CD4-positive, alpha-beta T cell (primary cell): ENCODE measurements around the gene HOXC9. TPM values are rescaled to one million over a fixed set of nuclear protein-coding genes. Genes with fewer than 3 reads are reported as not detected.
A peak's percentile ranks its signal among the peaks of the same experiment; 100 is the strongest.

Source experiments
- ATAC-seq: fragments of 200-7000 bp; cut with Tn5 transposase; one replicate; pipeline ENCODE4 v1.10.0; 2022; ENCODE audit warnings: mild to moderate bottlenecking; ENCODE audit not compliant: poor library complexity
- CTCF ChIA-PET: fragments of 350-600 bp; sonication (Branson Sonifier 250); formaldehyde crosslinking; loops from one replicate; lab custom pipeline; 2021; ENCODE audit warnings: antibody characterized with exemption, inconsistent platforms; lab: Charles Lee
- POLR2A ChIA-PET: fragments of 350-600 bp; sonication (Branson Sonifier 250); formaldehyde crosslinking; loops from one replicate; lab custom pipeline; 2021; ENCODE audit warnings: antibody characterized with exemption, inconsistent platforms; lab: Charles Lee
- DNase-seq, 14 experiments: peaks; one replicate each; pipeline ENCODE4 v3.0.0-alpha.2; 2013 to 2020; ENCODE audit warnings: mixed read lengths in 2 of 14
- H3K27ac ChIP-seq, 2 donors: one replicate each; pipeline versions ENCODE4 v1.5.1 to v1.7.0; 2013; ENCODE audit warnings: low read length in 2 of 2, low read depth in 1 of 2, mild to moderate bottlenecking in 1 of 2
- H3K27me3 ChIP-seq, 2 experiments: 1 replicate in 1 of 2; 2 replicates in 1 of 2; pipeline versions ENCODE4 v1.6.1 to v1.7.0; 2013; ENCODE audit warnings: low read length in 2 of 2, control low read depth in 1 of 2, mild to moderate bottlenecking in 1 of 2, moderate library complexity in 1 of 2; ENCODE audit not compliant: insufficient read depth in 2 of 2, control insufficient read depth in 1 of 2
- H3K36me3 ChIP-seq: one replicate; pipeline ENCODE4 v1.6.1; 2013; ENCODE audit warnings: low read length, control low read depth; ENCODE audit not compliant: insufficient read depth
- H3K4me1 ChIP-seq: one replicate; pipeline ENCODE4 v1.6.1; 2013; ENCODE audit warnings: low read length, control low read depth; ENCODE audit not compliant: insufficient read depth
- H3K4me3 ChIP-seq: one replicate; pipeline ENCODE4 v1.5.1; 2013; ENCODE audit warnings: mild to moderate bottlenecking, low read length, moderate library complexity
- H3K9me3 ChIP-seq, 2 experiments: 1 replicate in 1 of 2; 2 replicates in 1 of 2; pipeline versions ENCODE4 v1.6.1 to v1.7.0; 2013; ENCODE audit warnings: low read length in 2 of 2, mild to moderate bottlenecking in 2 of 2, control low read depth in 1 of 2, moderate library complexity in 1 of 2; ENCODE audit not compliant: control insufficient read depth in 1 of 2, insufficient read depth in 1 of 2
- H3K27ac Mint-ChIP-seq: one replicate; pipeline ENCODE4 v1.8.0; 2020; ENCODE audit warnings: mixed read lengths
- H3K27me3 Mint-ChIP-seq: one replicate; pipeline ENCODE4 v1.8.0; 2021; ENCODE audit warnings: mixed read lengths
- H3K36me3 Mint-ChIP-seq: one replicate; pipeline ENCODE4 v1.8.0; 2021; ENCODE audit warnings: low read depth, mixed read lengths
- H3K4me1 Mint-ChIP-seq: one replicate; pipeline ENCODE4 v1.8.0; 2021; ENCODE audit warnings: low read depth, mixed read lengths
- H3K4me3 Mint-ChIP-seq: one replicate; pipeline ENCODE4 v1.8.0; 2020; ENCODE audit warnings: mild to moderate bottlenecking, mixed read lengths
- H3K9me3 Mint-ChIP-seq: one replicate; pipeline ENCODE4 v1.8.0; 2020; ENCODE audit warnings: mixed read lengths
- intact Hi-C, 2 experiments: fragments of 100-400 bp; cut with DNase I in 1 of 2; cut with micrococcal nuclease in 1 of 2; formaldehyde crosslinking; loops; one replicate each; pipeline versions ENCODE4 v1.15.1 to v1.9.0; 2023 to 2025; cut with DNase I, micrococcal nuclease
- total RNA-seq, 174 experiments: library from RNA in 2 of 174; stranded (reverse) in 2 of 174; gene quantifications; one replicate each; pipeline ENCODE4 v1.2.3 and lab custom pipeline; 2021 to 2026
- TF ChIP-seq, protein P1 (sequence below): fragments of 200-600 bp; IDR thresholded peaks from one replicate; pipeline ENCODE4 v1.8.0; 2022; ENCODE audit warnings: antibody characterized with exemption, mild to moderate bottlenecking

The HOXC9 gene
- total RNA-seq, 2 experiments from 2014 or later = not detected

DNA sequence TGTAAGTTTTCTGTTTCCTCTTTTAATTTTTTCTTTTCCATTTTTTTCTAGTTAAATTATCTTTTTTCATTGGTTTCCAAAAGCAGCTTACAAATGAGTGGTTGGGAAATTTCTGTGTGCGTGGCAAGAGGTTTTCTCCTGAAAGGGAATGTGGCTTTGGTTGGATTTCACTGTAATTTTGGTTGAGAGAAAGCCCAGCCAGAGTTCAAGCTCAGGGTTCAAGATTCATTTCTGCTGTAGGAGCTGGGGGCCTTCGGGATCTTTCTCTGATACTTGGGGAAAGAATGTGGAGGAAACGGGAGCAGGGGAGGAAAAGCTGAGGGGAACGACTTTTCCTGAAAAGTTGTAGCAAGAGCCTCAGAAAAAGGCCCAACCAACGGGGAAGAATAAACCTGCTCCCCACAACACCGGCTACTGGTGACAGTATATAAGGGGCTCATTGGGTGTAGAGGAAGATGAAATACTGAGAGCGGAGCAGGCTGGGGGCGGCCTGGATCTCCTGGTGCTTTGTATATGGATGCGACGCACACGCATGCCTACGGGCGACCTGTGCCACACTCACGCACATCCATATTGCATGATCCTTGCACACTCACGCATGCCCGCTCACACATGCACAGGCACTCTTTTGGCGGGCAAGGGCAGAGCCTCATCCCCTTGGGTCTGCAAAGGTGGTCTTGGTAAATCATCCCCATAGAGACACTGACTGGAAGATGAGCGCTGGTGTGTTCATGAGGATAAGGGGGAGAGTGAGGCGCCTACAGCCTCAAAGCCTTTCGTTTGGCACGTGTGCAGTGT lies 13.1 kb upstream of the HOXC9 start:
- ATAC-seq (no peak), DNase-seq (no peak)
- intact Hi-C loops = loop anchor here (5.0 kb wide), 2 partner anchors 35 to 195 kb away; partner anchors contain the start of gene HOXC12 (in 1 of the 2)
- no peaks in the 10 kb centered on the region for H3K36me3 Mint-ChIP-seq
- H3K27ac ChIP-seq = no peak overlapping the region
- peaks cover 47% of the 10 kb centered on the region for H3K4me1 ChIP-seq
- POLR2A ChIA-PET = interaction anchor here (0.9 kb wide), 1 partner anchor 9 kb away, joined by 3 read pairs; no protein-coding TSS in a partner anchor
- no peaks in the 10 kb centered on the region for H3K9me3 Mint-ChIP-seq
- peaks cover 32% of the 10 kb centered on the region for H3K4me1 Mint-ChIP-seq
- H3K4me3 Mint-ChIP-seq = no peak overlapping the region
- TF ChIP-seq, protein P1, sequence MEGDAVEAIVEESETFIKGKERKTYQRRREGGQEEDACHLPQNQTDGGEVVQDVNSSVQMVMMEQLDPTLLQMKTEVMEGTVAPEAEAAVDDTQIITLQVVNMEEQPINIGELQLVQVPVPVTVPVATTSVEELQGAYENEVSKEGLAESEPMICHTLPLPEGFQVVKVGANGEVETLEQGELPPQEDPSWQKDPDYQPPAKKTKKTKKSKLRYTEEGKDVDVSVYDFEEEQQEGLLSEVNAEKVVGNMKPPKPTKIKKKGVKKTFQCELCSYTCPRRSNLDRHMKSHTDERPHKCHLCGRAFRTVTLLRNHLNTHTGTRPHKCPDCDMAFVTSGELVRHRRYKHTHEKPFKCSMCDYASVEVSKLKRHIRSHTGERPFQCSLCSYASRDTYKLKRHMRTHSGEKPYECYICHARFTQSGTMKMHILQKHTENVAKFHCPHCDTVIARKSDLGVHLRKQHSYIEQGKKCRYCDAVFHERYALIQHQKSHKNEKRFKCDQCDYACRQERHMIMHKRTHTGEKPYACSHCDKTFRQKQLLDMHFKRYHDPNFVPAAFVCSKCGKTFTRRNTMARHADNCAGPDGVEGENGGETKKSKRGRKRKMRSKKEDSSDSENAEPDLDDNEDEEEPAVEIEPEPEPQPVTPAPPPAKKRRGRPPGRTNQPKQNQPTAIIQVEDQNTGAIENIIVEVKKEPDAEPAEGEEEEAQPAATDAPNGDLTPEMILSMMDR = no peak
- peaks cover 94 to 98% of the 10 kb centered on the region in 2 experiments for H3K27me3 ChIP-seq
- H3K9me3 ChIP-seq = peaks cover 11 to 53% of the 10 kb centered on the region in 2 experiments
- peaks cover 95% of the 10 kb centered on the region for H3K27me3 Mint-ChIP-seq
- no peak overlapping the region for H3K27ac Mint-ChIP-seq
- H3K4me3 ChIP-seq = no peak overlapping the region
- H3K36me3 ChIP-seq = no peaks in the 10 kb centered on the region
- CTCF ChIA-PET = interaction anchor here (0.9 to 2.9 kb wide), 3 partner anchors 19 to 221 kb away, joined by 3 to 11 read pairs (median 5); no protein-coding TSS in a partner anchor

DNA sequence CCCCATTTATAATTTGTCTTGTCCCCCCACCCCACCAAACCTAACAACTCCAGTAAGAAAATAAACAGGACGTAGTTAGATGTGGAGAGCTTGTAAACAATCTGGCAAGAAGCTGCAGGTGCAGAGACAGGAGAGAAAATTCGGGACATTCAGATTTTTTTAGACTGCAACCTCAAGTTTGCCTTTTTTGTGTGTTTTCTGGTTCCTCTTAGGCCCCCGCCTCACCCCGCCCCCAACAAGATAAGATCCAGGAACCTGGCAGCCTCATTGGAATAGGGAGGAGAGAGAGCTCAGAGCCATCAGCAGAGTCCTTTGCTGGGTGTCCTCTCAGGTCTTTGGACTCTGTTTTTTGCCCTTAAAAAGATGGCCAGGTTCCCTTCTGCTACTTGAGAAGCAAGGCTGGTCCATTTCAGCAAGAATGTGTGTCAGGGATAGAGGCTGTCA lies 12.2 kb upstream of the HOXC9 start:
- Histone ChIP-seq H3K4me1 (peaks cover 47% of the 10 kb centered on the region), H3K36me3 (no peaks in the 10 kb centered on the region), H3K27ac (no peak overlapping the region), H3K4me3 (no peak overlapping the region), H3K9me3 (peaks cover 11 to 50% of the 10 kb centered on the region in 2 experiments), H3K27me3 (peaks cover 94 to 98% of the 10 kb centered on the region in 2 experiments)
- Mint-ChIP-seq H3K27me3 (peaks cover 95% of the 10 kb centered on the region), H3K4me3 (no peak overlapping the region), H3K4me1 (peaks cover 32% of the 10 kb centered on the region), H3K9me3 (no peaks in the 10 kb centered on the region), H3K27ac (no peak overlapping the region), H3K36me3 (no peaks in the 10 kb centered on the region)
- ChIA-PET POLR2A (interaction anchor here (1.2 kb wide), 1 partner anchor 9 kb away, joined by 3 read pairs; no protein-coding TSS in a partner anchor), CTCF (interaction anchor here (1.4 to 1.6 kb wide), 2 partner anchors 18 to 229 kb away, joined by 4 to 5 read pairs; no protein-coding TSS in a partner anchor)
- TF ChIP-seq, protein P1 = no peak
- no peak for DNase-seq
- no peak for ATAC-seq
- intact Hi-C loops = loop anchor here (2.0 to 5.0 kb wide), 3 partner anchors 36 to 197 kb away; partner anchors contain the start of gene HOXC12 (in 1 of the 2)

DNA sequence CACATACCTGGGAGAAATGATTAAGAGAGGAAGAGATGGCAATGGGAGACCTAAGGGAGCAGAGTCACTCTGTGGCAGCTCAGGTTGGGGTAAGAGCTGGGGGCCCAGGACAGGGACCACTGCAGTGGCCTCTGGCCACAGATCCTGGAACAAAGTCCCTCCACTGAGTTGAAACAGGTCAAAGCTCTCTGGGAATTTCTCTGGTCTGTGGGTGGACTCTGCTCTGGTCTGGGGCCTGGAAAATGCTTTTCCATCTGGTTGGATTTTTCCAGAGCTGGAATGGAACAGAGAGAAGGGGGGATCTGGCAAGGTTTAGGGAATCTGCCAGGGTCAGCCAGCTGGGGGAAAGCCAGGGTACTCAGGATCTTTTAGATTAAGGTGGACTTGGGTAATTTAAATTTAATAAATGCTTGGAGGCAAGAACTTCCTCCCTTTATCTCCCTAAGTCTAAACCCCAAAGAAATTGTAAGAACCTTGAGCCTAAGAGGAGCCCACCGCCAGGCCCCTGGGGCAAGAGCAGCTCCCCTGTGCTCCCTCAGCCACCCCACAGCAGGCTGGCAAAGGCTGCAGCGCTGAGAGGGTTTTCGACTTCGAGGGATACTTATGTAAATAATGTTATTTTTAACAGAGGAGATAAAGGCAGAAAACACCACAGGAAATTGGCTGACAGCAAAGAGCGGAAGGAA lies 11.3 kb upstream of the HOXC9 start:
- peaks cover 42% of the 10 kb centered on the region for H3K4me1 ChIP-seq
- POLR2A ChIA-PET = interaction anchor here (1.2 kb wide), 1 partner anchor 8 kb away, joined by 3 read pairs; no protein-coding TSS in a partner anchor
- TF ChIP-seq, protein P1 = no peak
- H3K27ac Mint-ChIP-seq = no peak overlapping the region
- peaks cover 95% of the 10 kb centered on the region for H3K27me3 Mint-ChIP-seq
- no peaks in the 10 kb centered on the region for H3K36me3 Mint-ChIP-seq
- H3K4me1 Mint-ChIP-seq = peaks cover 32% of the 10 kb centered on the region
- CTCF ChIA-PET = interaction anchor here (1.6 kb wide), 1 partner anchor 228 kb away, joined by 4 read pairs; no protein-coding TSS in a partner anchor
- intact Hi-C loops = loop anchor here (2.0 to 5.0 kb wide), 3 partner anchors 36 to 198 kb away; partner anchors contain the start of gene HOXC12 (in 1 of the 2)
- H3K27me3 ChIP-seq = peaks cover 94 to 98% of the 10 kb centered on the region in 2 experiments
- peak overlapping the region; percentile 11 for H3K4me3 Mint-ChIP-seq
- peaks cover 11 to 49% of the 10 kb centered on the region in 2 experiments for H3K9me3 ChIP-seq
- H3K9me3 Mint-ChIP-seq = no peaks in the 10 kb centered on the region
- DNase-seq (no peak), ATAC-seq (no peak)
- no peaks in the 10 kb centered on the region for H3K36me3 ChIP-seq
- H3K27ac ChIP-seq = no peak overlapping the region
- no peak overlapping the region for H3K4me3 ChIP-seq
